ENCODE data around the gene HIPK3.
"Not testable (repeated sequence)": the region's sequence is repeated elsewhere in the genome, so short reads cannot be mapped to it uniquely, and the experiment has no call there.

The HIPK3 gene

DNA sequence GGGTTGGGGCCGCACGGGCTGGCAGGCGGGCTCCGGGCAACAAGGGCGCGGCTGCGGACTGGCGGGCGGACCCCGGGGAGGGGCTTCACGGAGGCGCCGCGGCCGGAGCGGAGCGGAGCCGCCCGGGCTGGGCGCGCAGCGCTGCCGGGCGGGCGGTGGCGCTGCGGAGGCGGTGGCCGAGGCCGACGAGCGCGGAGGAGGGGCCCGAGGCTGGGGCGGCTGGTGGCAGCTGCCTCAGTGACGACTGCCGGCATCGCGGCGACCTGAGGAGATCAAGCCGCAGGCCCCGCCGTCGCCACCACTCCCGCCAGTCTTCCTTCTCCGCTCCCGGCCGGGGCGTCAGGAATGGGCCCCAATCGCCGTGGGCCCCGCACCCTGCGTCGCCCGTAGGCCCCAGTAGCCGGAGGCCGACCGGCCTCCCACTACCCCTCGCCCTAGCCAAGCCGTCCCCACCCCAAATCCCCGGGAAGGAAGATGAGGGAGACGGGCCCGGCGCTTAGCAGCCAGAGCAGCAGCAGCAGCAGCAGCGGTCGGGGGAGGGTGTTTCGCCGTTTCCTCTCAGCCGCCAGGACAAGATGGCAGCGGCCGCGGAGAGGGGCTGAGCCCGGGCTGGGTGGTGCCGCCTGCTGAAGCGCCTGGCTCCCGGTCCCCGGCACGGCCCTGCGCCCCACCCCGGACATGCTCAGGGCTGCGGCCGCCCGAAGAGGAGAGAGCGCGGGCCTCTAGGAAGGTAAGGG lies at the start of gene HIPK3:
Gene HIPK3, plus strand, starts transcription at position 222 of the 737 bp plus-strand sequence.
- in situ Hi-C loops (cut with MboI; ENCODE audit: low sequenced_read_pairs): no loop called here

DNA sequence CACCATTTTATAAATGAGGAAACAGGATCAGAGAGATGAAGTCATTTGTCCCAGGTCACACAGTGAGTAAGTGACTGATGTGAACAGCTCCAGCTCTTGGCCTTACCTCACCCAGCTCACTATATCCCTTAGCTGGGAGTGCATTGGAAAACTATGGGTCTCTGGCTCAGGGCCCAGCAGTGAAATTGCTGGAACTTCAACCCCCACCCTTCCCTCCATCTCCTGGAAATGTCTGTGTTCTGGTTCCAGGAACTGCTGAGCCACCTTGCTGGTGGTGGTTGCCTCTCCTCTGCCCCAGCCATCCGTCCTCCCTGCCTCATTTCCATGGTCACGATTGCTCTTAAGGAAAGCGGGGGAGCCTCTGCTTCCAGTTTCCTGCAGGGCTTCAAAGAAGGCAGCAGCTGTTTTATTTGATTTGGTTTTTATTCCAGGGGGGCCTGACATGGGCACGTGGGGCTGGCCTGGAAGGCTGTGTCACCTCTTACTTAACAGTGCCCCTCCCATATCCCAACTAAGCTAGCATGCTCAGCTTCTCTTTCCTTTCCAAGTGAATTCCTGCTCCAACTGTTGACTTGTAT lies 49.7 kb upstream of the HIPK3 start:
- in situ Hi-C loops (cut with MboI; ENCODE audit: low sequenced_read_pairs): no loop called here

DNA sequence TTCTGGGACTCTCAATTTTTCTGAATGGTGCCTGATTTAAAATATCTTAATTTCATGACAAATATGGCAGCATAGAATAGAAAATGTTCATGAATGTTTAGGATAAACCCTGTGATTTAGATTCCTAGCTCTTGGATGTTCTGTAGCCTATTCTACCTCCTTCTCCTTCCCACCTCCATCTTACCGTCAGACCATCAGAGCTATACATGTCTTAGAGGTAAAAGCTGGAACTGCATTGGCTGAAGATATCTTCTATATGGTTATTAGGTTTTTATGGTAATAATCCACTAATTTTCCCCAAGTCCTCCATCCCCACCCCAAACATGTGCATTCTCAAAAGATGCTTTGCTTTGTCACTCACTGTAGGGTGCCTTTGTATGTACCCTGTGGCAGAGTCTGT lies 49.0 kb upstream of the HIPK3 start:
- in situ Hi-C loops (cut with MboI; ENCODE audit: low sequenced_read_pairs): no loop called here

- in situ Hi-C loops (cut with MboI; ENCODE audit: low sequenced_read_pairs): no loop called here
Measured at GRCh38 chr11:33211153-33211552, 46.0 kb upstream of the HIPK3 start.

DNA sequence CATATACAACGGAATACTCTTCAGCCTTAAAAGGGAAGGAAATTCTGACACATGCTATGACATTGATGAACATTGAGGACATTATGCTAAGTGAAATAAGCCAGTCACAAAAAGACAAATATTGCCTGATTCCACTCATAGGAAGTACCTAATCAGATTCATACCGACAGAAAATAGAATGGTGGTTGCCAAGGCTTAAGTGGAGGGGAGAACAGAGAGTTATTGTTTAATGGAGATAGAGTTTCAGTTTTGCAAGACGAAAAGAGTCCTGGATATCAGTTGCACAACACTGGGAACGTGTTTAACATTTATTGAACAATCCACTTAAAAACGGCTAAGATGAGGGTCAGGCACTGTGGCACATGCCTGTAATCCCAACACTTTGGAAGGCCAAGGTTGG lies 45.6 kb upstream of the HIPK3 start:
- in situ Hi-C loops (cut with MboI; ENCODE audit: low sequenced_read_pairs): no loop called here

GRCh38 chr11:33214187-33214586 lies 43.0 kb upstream of the HIPK3 start:
- in situ Hi-C loops (cut with MboI; ENCODE audit: low sequenced_read_pairs): no loop called here

DNA sequence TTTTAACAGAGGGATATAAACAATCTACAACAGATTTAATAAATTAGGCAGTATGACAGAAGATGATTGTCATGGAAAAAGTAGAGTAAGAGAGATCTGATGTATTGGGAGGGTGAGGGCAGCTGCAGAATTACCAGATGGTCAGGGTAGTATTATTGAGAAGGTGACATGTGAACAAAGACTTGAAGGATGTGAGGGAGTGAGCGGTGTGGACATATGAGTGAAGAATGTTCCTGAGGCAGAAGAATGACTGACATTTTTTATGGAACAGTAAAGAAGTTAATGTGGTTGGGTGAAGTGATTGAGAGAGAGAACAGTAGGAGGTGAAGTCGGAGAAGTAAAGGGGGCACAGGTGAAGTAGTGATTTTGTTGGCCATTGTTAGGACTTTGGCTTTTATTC lies 42.4 kb upstream of the HIPK3 start:
- in situ Hi-C loops (cut with MboI; ENCODE audit: low sequenced_read_pairs): no loop called here

DNA sequence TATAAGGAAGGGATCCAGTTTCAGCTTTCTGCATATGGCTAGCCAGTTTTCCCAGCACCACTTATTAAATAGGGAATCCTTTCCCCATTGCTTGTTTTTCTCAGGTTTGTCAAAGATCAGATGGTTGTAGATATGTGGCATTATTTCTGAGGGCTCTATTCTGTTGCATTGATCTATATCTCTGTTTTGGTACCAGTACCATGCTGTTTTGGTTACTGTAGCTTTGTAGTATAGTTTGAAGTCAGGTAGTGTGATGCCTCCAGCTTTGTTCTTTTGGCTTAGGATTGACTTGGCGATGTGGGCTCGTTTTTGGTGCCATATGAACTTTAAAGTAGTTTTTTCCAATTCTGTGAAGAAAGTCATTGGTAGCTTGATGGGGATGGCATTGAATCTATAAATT lies 40.5 kb upstream of the HIPK3 start:
- in situ Hi-C loops (cut with MboI; ENCODE audit: low sequenced_read_pairs): not testable (repeated sequence)

GRCh38 chr11:33222052-33222750 lies 35.0 kb upstream of the HIPK3 start:
- in situ Hi-C loops (cut with MboI; ENCODE audit: low sequenced_read_pairs): no loop called here

DNA sequence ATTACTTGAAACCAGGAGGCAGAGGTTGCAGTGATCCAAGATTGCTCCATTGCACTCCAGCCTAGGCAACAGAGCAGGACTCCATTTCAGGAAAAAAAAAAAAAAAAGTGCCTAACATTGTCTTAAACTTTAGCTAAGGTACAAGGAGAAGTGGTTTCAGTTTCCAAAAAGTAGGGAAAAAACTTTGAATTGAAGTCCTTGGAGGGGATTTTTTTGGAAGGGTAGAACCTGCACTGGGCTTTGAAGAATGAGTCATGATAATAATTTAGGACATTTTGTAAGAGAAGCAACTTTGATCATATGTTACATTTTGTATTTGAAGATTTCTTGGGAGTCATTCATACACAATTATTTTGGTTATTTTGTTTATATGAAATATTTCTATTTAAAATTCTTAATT lies 31.8 kb upstream of the HIPK3 start:
- in situ Hi-C loops (cut with MboI; ENCODE audit: low sequenced_read_pairs): no loop called here

DNA sequence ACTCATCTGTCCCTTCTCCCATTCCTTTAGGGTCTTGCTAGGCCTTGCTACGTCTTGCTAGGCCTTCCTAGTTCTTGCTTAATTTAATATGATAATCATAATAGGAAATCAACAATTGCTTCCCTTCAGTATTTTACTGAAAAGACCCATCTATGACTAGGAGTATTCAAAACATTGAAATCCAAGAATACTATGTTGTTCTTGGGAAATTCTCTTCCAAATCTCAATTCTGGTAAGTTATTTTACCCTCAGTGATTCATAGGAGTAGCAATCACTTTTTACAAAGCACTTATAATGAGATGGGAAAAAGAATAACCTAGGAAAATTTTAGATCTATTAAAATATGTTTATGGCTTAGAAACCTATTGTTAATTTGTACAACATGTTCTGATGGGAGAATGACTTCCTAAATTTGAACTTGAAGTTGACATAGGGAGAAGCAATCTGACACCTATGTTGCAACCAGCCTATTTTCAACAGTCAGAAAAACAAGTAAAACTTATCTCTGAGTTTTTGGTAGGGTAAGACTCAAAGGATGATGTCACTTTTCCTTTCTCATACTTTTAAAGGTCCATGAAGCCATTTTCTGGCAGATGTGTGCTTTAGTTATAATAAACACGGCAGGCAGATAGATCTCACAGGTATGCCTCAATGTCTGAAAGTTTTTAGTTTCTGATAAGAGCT lies 29.5 kb upstream of the HIPK3 start:
- in situ Hi-C loops (cut with MboI; ENCODE audit: low sequenced_read_pairs): no loop called here

DNA sequence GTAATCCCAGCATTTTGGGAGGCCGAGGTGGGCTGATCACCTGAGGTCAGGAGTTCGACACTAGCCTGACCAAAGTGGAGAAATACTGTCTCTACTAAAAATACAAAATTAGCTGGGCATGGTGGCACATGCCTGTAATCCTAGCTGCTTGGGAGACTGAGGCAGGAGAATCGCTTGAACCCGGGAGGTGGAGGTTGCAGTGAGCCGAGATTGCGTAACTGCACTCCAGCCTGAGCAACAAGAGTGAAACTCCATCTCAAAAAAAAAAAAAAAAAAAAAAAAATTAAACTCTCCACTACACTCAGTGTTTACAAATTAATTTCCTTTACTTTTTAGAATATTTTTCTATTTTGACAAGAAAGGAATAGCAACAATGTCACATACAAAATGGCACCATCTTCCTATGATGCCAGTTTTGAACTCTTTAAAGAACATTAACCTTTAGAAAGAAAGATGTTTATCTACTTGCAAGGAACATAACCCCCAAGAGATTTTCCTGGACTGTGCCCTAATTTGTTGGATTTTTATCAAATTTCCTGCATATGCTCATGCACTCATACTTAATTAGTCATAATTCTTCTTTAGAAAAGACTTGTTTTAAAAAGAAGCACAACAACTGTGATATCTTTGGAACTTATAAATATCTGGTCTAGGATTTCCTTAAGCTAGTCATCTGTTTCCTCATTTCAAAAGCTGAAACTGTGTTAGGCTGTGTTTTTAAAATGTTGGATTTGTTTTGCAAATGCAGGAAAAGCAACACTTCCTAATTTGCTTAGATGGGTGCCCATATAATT lies 22.6 kb upstream of the HIPK3 start:
- in situ Hi-C loops (cut with MboI; ENCODE audit: low sequenced_read_pairs): no loop called here

DNA sequence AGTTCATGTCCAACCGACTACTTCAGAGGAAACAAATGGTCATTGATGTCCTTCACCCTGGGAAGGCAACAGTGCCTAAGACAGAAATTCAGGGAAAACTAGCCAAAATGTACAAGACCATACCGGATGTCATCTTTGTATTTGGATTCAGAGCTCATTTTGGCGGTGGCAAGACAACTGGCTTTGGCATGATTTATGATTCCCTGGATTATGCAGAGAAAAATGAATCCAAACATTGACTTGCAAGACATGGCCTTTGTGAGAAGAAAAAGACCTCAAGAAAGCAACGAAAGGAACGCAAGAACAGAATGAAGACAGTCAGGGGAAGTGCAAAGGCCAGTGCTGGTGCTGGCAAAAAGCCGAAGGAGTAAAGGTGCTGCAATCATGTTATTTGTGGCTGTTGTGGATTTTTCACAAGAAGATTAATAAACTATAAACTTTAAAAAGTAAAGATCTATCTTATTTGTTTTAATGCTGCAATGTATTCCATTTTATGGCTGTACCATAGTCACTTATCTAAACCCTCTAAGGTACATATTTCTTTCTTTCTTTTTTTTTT lies 20.1 kb upstream of the HIPK3 start:
- in situ Hi-C loops (cut with MboI; ENCODE audit: low sequenced_read_pairs): no loop called here

DNA sequence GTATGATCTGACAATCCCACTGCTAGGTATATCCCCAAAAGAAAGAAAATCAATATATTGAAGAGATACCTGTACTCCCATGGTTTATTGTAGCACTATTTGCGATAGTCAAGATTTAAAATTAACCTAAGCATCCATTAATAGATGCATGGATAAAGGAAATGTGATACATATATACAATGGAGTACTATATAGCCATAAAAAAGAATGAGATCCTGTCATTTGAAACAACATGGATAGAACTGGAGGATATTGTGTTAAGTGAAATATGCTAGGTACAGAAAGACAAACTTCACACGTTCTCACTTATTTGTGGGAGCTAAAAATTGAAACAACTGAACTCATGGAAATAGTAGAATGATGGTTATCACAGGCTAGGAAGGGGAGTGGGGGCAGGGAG lies 14.6 kb upstream of the HIPK3 start:
- in situ Hi-C loops (cut with MboI; ENCODE audit: low sequenced_read_pairs): no loop called here

- in situ Hi-C loops (cut with MboI; ENCODE audit: low sequenced_read_pairs): not testable (repeated sequence)
Measured at GRCh38 chr11:33243654-33244053, 13.5 kb upstream of the HIPK3 start.

- in situ Hi-C loops (cut with MboI; ENCODE audit: low sequenced_read_pairs): no loop called here
Measured at GRCh38 chr11:33248416-33248971, 8.7 kb upstream of the HIPK3 start.

DNA sequence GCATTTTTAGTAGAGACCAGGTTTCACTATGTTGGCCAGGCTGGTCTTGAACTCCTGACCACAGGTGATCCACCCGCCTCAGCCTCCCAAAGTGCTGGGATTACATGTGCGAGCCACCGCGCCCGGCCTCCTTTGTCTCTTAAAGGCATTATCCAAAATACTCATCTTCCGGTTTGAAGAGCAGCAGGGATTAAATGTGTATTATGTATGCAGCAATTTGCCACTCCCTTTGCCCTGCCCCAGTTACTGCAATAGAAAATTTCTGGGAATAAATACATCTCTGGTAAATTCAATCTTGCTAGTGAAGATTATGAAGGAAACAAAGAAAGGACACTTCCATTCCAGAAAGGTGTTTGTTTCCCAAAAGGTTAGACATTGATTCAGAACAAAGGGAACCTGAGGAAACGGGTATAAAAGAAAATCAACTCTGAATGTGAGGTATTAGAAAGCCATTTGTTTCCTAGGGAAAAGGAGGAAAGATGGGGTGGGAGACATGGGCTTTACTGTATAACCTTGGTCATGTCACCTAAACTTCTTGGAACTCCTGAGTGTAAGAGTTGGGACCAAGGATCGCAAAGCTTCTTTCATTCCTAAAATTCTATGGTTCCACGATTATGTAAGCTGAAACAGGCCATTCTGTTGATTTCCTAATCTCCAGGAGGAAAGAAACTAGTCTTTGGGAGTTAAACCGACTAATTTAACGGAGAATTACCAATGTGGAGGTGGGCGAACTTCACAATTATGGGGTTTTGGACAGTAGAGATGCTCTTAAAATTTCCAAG lies 959 bp upstream of the HIPK3 start:
- in situ Hi-C loops (cut with MboI; ENCODE audit: low sequenced_read_pairs): no loop called here

DNA sequence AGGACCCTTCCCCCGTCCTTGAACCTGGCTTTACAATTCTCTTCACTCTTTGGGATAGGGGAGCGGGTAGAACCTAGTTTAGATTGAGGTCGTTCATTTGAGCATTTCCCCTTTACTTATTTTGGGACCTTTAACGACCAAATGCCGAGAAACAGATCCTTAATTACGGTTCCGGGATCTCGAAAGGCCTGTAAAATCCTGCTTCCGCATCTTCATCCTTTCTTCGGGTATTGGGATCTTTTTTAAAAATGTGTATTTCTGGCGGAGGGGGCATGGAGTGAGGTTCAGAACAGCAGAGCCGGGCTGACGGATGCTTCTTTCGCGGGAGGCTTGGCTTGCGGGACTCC lies 395 bp upstream of the HIPK3 start:
- in situ Hi-C loops (cut with MboI; ENCODE audit: low sequenced_read_pairs): no loop called here

DNA sequence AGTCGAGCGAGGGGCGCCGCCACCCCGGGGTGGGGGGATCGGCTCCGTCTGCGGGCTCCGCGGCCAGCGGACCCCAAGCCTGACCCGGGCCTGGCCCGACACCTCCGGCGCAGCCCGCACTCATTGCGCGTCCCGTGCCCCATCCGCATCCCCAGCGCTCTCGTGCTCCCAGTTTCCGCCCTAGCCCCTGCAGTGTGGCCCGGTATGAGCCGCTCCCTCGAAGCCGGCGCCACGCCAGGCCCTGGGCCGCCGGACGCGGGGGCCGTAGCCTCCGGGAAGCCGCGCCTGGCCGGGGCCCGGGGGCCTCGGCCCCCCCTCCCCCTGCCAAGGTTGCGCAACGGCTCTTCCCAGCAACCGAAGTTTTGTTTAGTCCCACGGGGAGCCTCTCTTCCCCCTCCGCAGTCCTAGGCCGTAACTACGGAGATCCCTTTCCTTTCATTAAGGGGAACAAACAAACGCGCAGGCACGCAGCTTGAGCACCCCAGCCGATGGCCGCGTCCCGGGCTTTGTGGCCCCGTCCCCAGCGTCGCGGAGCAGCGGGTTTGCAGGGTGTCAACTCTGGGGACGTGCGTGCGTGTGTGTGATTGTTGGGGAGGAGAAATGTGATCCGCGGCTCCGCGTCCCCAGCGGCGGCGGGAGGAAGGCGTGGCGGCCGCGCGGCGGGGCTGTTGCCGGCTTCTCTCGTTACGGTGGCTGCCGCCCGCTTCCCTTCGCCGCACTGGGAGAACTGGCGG lies 883 bp downstream of the HIPK3 start:
- in situ Hi-C loops (cut with MboI; ENCODE audit: low sequenced_read_pairs): no loop called here
